IPS-NIHi7 (cell line): Measurements from ENCODE around the gene GNB1.

Experiments used
- DNase-seq: peaks from one replicate; pipeline ENCODE4 v3.0.0; 2012; ENCODE audit warnings: mixed read lengths; ENCODE audit errors: extremely low spot score

GNB1 gene

GRCh38 chr1:1826356-1827088 lies 64.4 kb downstream of the GNB1 start:
- no peak for DNase-seq

GRCh38 chr1:1825217-1825616 lies 65.7 kb downstream of the GNB1 start:
- no peak for DNase-seq

GRCh38 chr1:1819762-1820161 lies 71.1 kb downstream of the GNB1 start:
- no peak for DNase-seq

GRCh38 chr1:1817221-1817620 lies 73.7 kb downstream of the GNB1 start:
- DNase-seq, result no peak

- DNase-seq, result no peak
These were observed 75.1 kb downstream of the GNB1 start for GRCh38 chr1:1815606-1816281.

GRCh38 chr1:1809489-1809888 lies 81.4 kb downstream of the GNB1 start:
- DNase-seq, result no peak

- DNase-seq, result no peak
These were observed 82.7 kb downstream of the GNB1 start for GRCh38 chr1:1808206-1808605.

- no peak for DNase-seq
These were observed 84.0 kb downstream of the GNB1 start for GRCh38 chr1:1806890-1807289.

GRCh38 chr1:1804301-1804700 lies 86.6 kb downstream of the GNB1 start:
- no peak for DNase-seq

GRCh38 chr1:1802871-1803270 lies 88.0 kb downstream of the GNB1 start:
- DNase-seq, result no peak

- DNase-seq, result no peak
These were observed 91.2 kb downstream of the GNB1 start for GRCh38 chr1:1799716-1800115.

- DNase-seq, result no peak
These were observed 93.1 kb downstream of the GNB1 start for GRCh38 chr1:1797731-1798341.

GRCh38 chr1:1796466-1796865 lies 94.4 kb downstream of the GNB1 start:
- DNase-seq, result peak; percentile 29

- DNase-seq, result no peak
These were observed 95.9 kb downstream of the GNB1 start for GRCh38 chr1:1794999-1795398.

GRCh38 chr1:1793481-1794244 lies 97.2 kb downstream of the GNB1 start:
- no peak for DNase-seq

- peak; percentile 59 for DNase-seq
These were observed 102.0 kb downstream of the GNB1 start for GRCh38 chr1:1788646-1789431.

GRCh38 chr1:1788136-1788535 lies 102.8 kb downstream of the GNB1 start:
- DNase-seq, result no peak

GRCh38 chr1:1786836-1787605 lies 103.9 kb downstream of the GNB1 start:
- DNase-seq, result no peak

- DNase-seq, result no peak
These were observed 105.2 kb downstream of the GNB1 start for GRCh38 chr1:1785666-1786065.

- DNase-seq, result no peak
These were observed 106.0 kb downstream of the GNB1 start for GRCh38 chr1:1784933-1785332.

GRCh38 chr1:1783320-1783719 lies 107.6 kb downstream of the GNB1 start:
- peak; percentile 21 for DNase-seq
